ENCODE data around the gene PNMA3. TPM values are rescaled to one million over a fixed set of nuclear protein-coding genes. Genes with fewer than 3 reads are reported as not detected.
A peak's percentile ranks its signal among the peaks of the same experiment; 100 is the strongest.

PNMA3 gene
- total RNA-seq, 4 donors from 2014 or later: 0.13 to 0.42 (median 0.17) TPM

DNA sequence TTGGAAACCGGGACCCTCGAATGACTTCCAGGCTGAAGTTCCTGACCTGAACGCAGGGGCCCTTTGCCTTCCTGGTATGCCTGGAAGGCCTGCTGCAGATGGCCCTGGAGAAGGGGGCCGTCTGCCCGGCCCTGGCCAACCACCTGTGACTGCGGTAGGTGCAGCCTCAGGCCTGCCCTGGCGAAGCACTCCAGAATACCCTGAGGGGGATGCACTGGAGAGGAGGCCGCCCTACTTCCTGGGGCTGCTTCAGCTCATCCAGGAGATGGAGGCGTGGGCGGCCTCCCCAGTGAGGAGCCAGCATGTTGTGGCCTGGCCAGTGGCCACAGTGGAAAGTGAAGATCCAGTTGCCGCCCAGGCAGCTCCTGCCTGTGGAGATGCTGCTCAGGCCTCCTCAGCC is 26.4 kb upstream of the PNMA3 start:
- TF ChIP-seq, protein P1, sequence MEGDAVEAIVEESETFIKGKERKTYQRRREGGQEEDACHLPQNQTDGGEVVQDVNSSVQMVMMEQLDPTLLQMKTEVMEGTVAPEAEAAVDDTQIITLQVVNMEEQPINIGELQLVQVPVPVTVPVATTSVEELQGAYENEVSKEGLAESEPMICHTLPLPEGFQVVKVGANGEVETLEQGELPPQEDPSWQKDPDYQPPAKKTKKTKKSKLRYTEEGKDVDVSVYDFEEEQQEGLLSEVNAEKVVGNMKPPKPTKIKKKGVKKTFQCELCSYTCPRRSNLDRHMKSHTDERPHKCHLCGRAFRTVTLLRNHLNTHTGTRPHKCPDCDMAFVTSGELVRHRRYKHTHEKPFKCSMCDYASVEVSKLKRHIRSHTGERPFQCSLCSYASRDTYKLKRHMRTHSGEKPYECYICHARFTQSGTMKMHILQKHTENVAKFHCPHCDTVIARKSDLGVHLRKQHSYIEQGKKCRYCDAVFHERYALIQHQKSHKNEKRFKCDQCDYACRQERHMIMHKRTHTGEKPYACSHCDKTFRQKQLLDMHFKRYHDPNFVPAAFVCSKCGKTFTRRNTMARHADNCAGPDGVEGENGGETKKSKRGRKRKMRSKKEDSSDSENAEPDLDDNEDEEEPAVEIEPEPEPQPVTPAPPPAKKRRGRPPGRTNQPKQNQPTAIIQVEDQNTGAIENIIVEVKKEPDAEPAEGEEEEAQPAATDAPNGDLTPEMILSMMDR (IDR thresholded peaks at IDR 0.05): no peak
- TF ChIP-seq POLR2AphosphoS5 (IDR thresholded peaks at IDR 0.05) (no peak), POLR2A (IDR thresholded peaks at IDR 0.05; ENCODE audit: low read depth) (no peak), EP300 (IDR thresholded peaks at IDR 0.05) (no peak)
- H3K9me3 ChIP-seq: no peaks in the 10 kb centered on the region
- no peaks in the 10 kb centered on the region for H3K27me3 ChIP-seq
- H3K27ac ChIP-seq (replicated peaks in 1 of 4): no peak overlapping the region
- no peak for DNase-seq (ENCODE audit: extremely low spot score)
- no peak overlapping the region for H3K4me3 ChIP-seq
- WGBS: 100% methylated on average over 3 of the region's 11 CpGs
- no peaks in the 10 kb centered on the region for H3K36me3 ChIP-seq
- intact Hi-C loops (cut with DNase I): loop anchor here (5.0 kb wide), 1 partner anchor 477 kb away; no protein-coding TSS in a partner anchor
- peaks cover 0 to 7% (median 5%) of the 10 kb centered on the region in 4 donors for H3K4me1 ChIP-seq

DNA sequence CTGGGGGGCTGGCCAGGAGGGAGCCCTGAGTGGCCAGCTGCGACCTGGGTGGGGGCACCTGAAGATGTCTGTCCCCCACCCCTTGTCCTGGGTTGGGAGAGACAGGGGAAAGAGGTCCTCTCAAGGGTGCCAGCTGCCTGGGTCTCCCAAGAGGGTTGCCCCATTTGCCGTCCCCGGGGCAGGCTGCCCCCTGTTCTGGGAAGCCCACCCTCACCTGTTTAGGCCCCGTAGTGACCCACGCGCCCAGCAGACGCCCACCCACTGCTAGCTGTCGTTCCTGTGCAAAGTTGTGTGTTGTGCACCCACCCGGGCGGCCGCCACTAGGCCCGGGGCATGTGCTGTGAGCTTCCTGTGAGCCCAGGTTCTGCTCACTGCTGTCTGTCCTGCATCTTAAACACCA is 25.5 kb upstream of the PNMA3 start:
- no peaks in the 10 kb centered on the region for H3K27me3 ChIP-seq
- WGBS: 85% methylated on average over 8 of the region's 12 CpGs
- peaks cover 0 to 7% (median 5%) of the 10 kb centered on the region in 4 donors for H3K4me1 ChIP-seq
- H3K4me3 ChIP-seq: no peak overlapping the region
- DNase-seq (ENCODE audit: extremely low spot score): no peak
- no peaks in the 10 kb centered on the region for H3K36me3 ChIP-seq
- no peaks in the 10 kb centered on the region for H3K9me3 ChIP-seq
- TF ChIP-seq POLR2A (IDR thresholded peaks at IDR 0.05; ENCODE audit: low read depth): no peak
- TF ChIP-seq, protein P1 (IDR thresholded peaks at IDR 0.05): no peak
- no peak for TF ChIP-seq POLR2AphosphoS5 (IDR thresholded peaks at IDR 0.05)
- no peak for TF ChIP-seq EP300 (IDR thresholded peaks at IDR 0.05)
- intact Hi-C loops (cut with DNase I): loop anchor here (5.0 kb wide), 1 partner anchor 476 kb away; no protein-coding TSS in a partner anchor
- no peak overlapping the region for H3K27ac ChIP-seq (replicated peaks in 1 of 4)

DNA sequence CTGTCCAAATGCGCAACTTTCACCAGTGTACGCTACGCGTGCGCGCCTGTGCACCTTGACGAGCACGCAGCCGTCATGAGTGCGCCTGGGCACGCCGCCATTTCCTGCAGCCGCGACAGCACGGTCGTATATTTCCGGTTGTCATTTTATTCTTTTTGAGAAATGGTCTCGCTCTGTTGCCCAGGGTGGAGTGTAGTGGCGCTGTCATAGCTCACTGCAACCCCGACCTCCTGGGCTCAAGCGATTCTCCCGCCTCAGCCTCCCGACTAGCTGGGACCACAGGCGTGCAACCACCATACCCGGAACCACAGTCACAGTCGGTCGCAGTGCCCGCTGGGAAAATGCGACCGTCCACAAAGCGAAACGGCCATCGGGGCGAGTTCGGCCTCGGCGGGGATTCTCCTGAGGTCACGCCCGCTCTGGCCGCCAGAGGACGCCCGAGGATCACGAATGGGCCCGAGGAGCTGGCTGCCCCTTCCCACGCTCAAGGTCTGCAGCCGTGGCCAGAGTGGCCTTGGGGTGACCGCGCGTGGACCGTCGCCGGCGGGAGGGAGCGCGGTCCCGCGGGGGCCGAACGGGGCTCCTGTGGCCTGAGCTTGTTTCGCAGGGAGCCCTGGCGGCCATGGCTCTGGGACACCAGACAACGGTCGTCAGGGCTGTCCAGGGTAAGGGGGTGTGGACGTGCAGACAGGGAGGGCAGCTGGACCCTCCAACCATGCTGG is 23.7 kb upstream of the PNMA3 start:
- peak overlapping the region; percentile 33 to 53 (median 44) for H3K4me3 ChIP-seq
- H3K9me3 ChIP-seq: no peaks in the 10 kb centered on the region
- TF ChIP-seq POLR2AphosphoS5 (IDR thresholded peaks at IDR 0.05) (peak in 1 of 2 donors; percentile 33), EP300 (IDR thresholded peaks at IDR 0.05) (no peak)
- TF ChIP-seq, protein P1 (IDR thresholded peaks at IDR 0.05): peak; percentile 73 to 90 (median 81)
- intact Hi-C loops (cut with DNase I): loop anchor here (5.0 kb wide), 1 partner anchor 475 kb away; no protein-coding TSS in a partner anchor
- no peaks in the 10 kb centered on the region for H3K36me3 ChIP-seq
- H3K4me1 ChIP-seq: peaks cover 0 to 7% (median 5%) of the 10 kb centered on the region in 4 donors
- WGBS: 51% methylated on average over 36 of the region's 64 CpGs
- H3K27ac ChIP-seq (replicated peaks in 1 of 4): no peak overlapping the region
- peaks cover 0 to 7% (median 0%) of the 10 kb centered on the region in 4 donors for H3K27me3 ChIP-seq
- DNase-seq (ENCODE audit: extremely low spot score): peak; percentile 90

DNA sequence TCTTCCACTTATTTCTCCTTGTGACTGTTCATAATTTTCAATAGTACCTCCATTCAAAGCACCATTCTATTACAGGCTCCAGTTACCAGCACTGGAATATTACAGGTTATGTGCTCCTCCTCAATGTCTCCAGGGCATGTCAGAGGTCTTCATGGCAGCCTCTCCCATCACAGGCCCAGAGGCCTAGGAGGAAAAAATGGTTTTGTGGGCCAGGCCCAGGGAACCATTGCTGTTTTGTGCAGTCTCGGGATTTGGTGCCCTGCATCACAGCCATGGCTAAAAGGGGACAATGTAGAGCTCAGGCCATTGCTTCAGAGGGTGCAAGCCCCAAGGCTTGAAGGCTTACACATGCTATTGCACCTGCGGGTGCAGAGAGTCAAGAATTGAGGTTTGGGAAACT is 7.2 kb upstream of the PNMA3 start:
- Histone ChIP-seq H3K4me1 (no peaks in the 10 kb centered on the region), H3K36me3 (no peaks in the 10 kb centered on the region), H3K27ac (replicated peaks in 1 of 4) (no peak overlapping the region), H3K27me3 (no peaks in the 10 kb centered on the region), H3K9me3 (peaks cover 0 to 10% (median 0%) of the 10 kb centered on the region in 4 donors), H3K4me3 (no peak overlapping the region)
- 85% methylated on average over 2 of the region's 2 CpGs for WGBS
- TF ChIP-seq POLR2AphosphoS5 (IDR thresholded peaks at IDR 0.05) (no peak), EP300 (IDR thresholded peaks at IDR 0.05) (no peak), POLR2A (IDR thresholded peaks at IDR 0.05; ENCODE audit: low read depth) (no peak)
- TF ChIP-seq, protein P1 (IDR thresholded peaks at IDR 0.05): no peak
- intact Hi-C loops (cut with DNase I): no loop called here
- no peak for DNase-seq (ENCODE audit: extremely low spot score)

Measured in esophagus muscularis mucosa (tissue), 4 donors.